Measurements from ENCODE around the gene IMP4.

DNA sequence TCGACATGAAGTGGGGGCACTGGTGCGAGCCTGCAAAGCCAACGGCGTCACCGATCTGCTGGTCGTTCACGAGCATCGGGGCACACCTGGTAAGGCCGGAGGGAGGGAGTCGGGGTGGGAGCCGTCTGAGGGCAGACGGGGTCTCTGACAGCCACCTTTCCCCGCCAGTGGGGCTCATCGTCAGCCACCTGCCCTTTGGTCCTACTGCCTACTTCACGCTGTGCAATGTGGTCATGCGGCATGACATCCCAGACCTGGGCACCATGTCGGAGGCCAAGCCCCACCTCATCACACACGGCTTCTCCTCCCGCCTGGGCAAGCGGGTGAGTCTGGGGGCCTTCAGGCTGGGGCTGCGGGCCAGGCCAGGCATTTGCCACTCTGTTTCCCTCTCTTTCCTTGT lies 2.9 kb downstream of the IMP4 start:
- TF ChIP-seq, protein P1, sequence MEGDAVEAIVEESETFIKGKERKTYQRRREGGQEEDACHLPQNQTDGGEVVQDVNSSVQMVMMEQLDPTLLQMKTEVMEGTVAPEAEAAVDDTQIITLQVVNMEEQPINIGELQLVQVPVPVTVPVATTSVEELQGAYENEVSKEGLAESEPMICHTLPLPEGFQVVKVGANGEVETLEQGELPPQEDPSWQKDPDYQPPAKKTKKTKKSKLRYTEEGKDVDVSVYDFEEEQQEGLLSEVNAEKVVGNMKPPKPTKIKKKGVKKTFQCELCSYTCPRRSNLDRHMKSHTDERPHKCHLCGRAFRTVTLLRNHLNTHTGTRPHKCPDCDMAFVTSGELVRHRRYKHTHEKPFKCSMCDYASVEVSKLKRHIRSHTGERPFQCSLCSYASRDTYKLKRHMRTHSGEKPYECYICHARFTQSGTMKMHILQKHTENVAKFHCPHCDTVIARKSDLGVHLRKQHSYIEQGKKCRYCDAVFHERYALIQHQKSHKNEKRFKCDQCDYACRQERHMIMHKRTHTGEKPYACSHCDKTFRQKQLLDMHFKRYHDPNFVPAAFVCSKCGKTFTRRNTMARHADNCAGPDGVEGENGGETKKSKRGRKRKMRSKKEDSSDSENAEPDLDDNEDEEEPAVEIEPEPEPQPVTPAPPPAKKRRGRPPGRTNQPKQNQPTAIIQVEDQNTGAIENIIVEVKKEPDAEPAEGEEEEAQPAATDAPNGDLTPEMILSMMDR (IDR thresholded peaks at IDR 0.05; ENCODE audit: poor library complexity), result no peak
- TF ChIP-seq EZH2 (IDR thresholded peaks at IDR 0.05; ENCODE audit: borderline replicate concordance), result no peak
- TF ChIP-seq EZH2phosphoT487 (IDR thresholded peaks at IDR 0.05; ENCODE audit: low read depth, severe bottlenecking, unreplicated experiment), result no peak

All from hepatocyte (in vitro differentiated cells).